ENCODE results near the gene IGIP.

IGIP gene

GRCh38 chr5:140125637-140126036 lies at the start of gene IGIP:
IGIP (plus strand) TSS chr5:140125937; CDS start chr5:140128477, 2,540 bp downstream.
- DNase-seq, result no peak

GRCh38 chr5:140076142-140076541 lies 49.6 kb upstream of the IGIP start:
- no peak for DNase-seq

- DNase-seq, result no peak
Observed at GRCh38 chr5:140076788-140077187, 48.9 kb upstream of the IGIP start.

- DNase-seq, result no peak
Observed at GRCh38 chr5:140083120-140083519, 42.6 kb upstream of the IGIP start.

GRCh38 chr5:140083650-140084049 lies 42.1 kb upstream of the IGIP start:
- DNase-seq, result no peak

GRCh38 chr5:140084541-140084940 lies 41.2 kb upstream of the IGIP start:
- peak in 14 of 56 donors; percentile 2 to 53 (median 18) for DNase-seq

GRCh38 chr5:140090251-140090650 lies 35.5 kb upstream of the IGIP start:
- no peak for DNase-seq

GRCh38 chr5:140093179-140093578 lies 32.6 kb upstream of the IGIP start:
- no peak for DNase-seq

GRCh38 chr5:140093866-140094265 lies 31.9 kb upstream of the IGIP start:
- DNase-seq, result no peak

- DNase-seq, result no peak
Observed at GRCh38 chr5:140094889-140095288, 30.8 kb upstream of the IGIP start.

- no peak for DNase-seq
Observed at GRCh38 chr5:140101179-140101578, 24.6 kb upstream of the IGIP start.

GRCh38 chr5:140103154-140103553 lies 22.6 kb upstream of the IGIP start:
- no peak for DNase-seq

- no peak for DNase-seq
Observed at GRCh38 chr5:140104100-140104499, 21.6 kb upstream of the IGIP start.

- no peak for DNase-seq
Observed at GRCh38 chr5:140106101-140106500, 19.6 kb upstream of the IGIP start.

GRCh38 chr5:140106805-140107311 lies 18.9 kb upstream of the IGIP start:
- peak in 1 of 56 donors; percentile 58 for DNase-seq

GRCh38 chr5:140107312-140108092 lies 18.2 kb upstream of the IGIP start:
- DNase-seq, result peak; percentile 30 to 94 (median 87)

- peak in 17 of 56 donors; percentile 12 to 66 (median 43) for DNase-seq
Observed at GRCh38 chr5:140108093-140109017, 17.4 kb upstream of the IGIP start.

- DNase-seq, result peak in 7 of 56 donors; percentile 2 to 55 (median 18)
Observed at GRCh38 chr5:140109018-140109758, 16.5 kb upstream of the IGIP start.

- DNase-seq, result no peak
Observed at GRCh38 chr5:140109759-140110645, 15.7 kb upstream of the IGIP start.

GRCh38 chr5:140110646-140110957 lies 15.1 kb upstream of the IGIP start:
- DNase-seq, result no peak
